ENCODE measurements around the gene PARP11.

- TF ChIP-seq CTCF (IDR thresholded peaks at IDR 0.05) = no peak
- no peak for TF ChIP-seq POLR2AphosphoS5 (IDR thresholded peaks at IDR 0.05)
- TF ChIP-seq POLR2A (IDR thresholded peaks at IDR 0.05; ENCODE audit: low read depth) = no peak
Measured at GRCh38 chr12:3790642-3791041, 82.6 kb downstream of the PARP11 start.
